Fibroblast of lung (primary cell): ENCODE measurements around the gene NKD2.

Experiments used
- CTCF ChIP-seq, 2 donors: IDR thresholded peaks in 1 of 2; conservative IDR thresholded peaks in 1 of 2; 1 replicate in 1 of 2; 2 replicates in 1 of 2; pipeline ENCODE4 v1.5.1; 2011 to 2012; ENCODE audit warnings: low read length in 2 of 2, control low read depth in 1 of 2, inconsistent platforms in 1 of 2, low read depth in 1 of 2, mild to moderate bottlenecking in 1 of 2
- EZH2 ChIP-seq: IDR thresholded peaks from 2 replicates; pipeline ENCODE4 v1.5.1; 2012; ENCODE audit warnings: low read length, control low read depth, mild to moderate bottlenecking; ENCODE audit errors: missing control alignments

GRCh38 chr5:997711-998110, 10.9 kb upstream of the NKD2 start:
- TF ChIP-seq CTCF (conservative IDR thresholded peaks at IDR 0.05 in 1 of 2, IDR thresholded peaks at IDR 0.05 in 1 of 2; ENCODE audit: low read depth in 1 of 2, low read length in 2 of 2) (no peak), EZH2 (no peak)
